ENCODE measurements around the gene AGBL4.

- no peak for TF ChIP-seq POLR2A (IDR thresholded peaks at IDR 0.05; ENCODE audit: insufficient read depth in 1 of 2, low read depth in 2 of 2, low read length in 2 of 2)
- no peak for TF ChIP-seq ZNF580 (CRISPR knock-in tag; IDR thresholded peaks at IDR 0.05; ENCODE audit: borderline replicate concordance, low read depth)
- no peak for TF ChIP-seq SIN3B (IDR thresholded peaks at IDR 0.05; ENCODE audit: low read length)
- no peak for TF ChIP-seq MAFF (IDR thresholded peaks at IDR 0.05; ENCODE audit: low read depth, low read length)
- TF ChIP-seq ZBTB33 (CRISPR knock-in tag; IDR thresholded peaks at IDR 0.05), result no peak
- TF ChIP-seq ZMYM3 (CRISPR knock-in tag; IDR thresholded peaks at IDR 0.05), result no peak
- TF ChIP-seq MAFK (conservative IDR thresholded peaks at IDR 0.05 in 1 of 2, IDR thresholded peaks at IDR 0.05 in 1 of 2; ENCODE audit: low read length in 2 of 2), result no peak
Measured at GRCh38 chr1:49106445-49106844, 917.3 kb downstream of the AGBL4 start.
